GM12878 (cell line): ENCODE measurements around the gene SULT2B1. TPM values are rescaled to one million over a fixed set of nuclear protein-coding genes. Genes with fewer than 3 reads are reported as not detected.

Source experiments
- ATF2 ChIP-seq: IDR thresholded peaks from 2 replicates; pipeline ENCODE4 v1.6.1; 2012; ENCODE audit warnings: low read length, inconsistent platforms
- CHD4 ChIP-seq: fragments of 200-600 bp; sonication (generic); IDR thresholded peaks from 2 replicates; pipeline ENCODE4 v1.6.1; 2016; ENCODE audit warnings: mild to moderate bottlenecking
- CREM ChIP-seq: IDR thresholded peaks from 2 replicates; pipeline ENCODE4 v1.6.1; 2014; ENCODE audit warnings: antibody characterized with exemption, low read depth
- EP300 ChIP-seq, 2 experiments: fragments of 150-350 bp in 1 of 2; IDR thresholded peaks; 2 replicates each; pipeline ENCODE4 v1.6.1; 2011 to 2012; ENCODE audit warnings: low read depth in 2 of 2, low read length in 2 of 2, borderline replicate concordance in 1 of 2, improper control_type of control experiment in 1 of 2, inconsistent platforms in 1 of 2; ENCODE audit not compliant: control insufficient read depth in 1 of 2
- HSF1 ChIP-seq: fragments of 150-350 bp; IDR thresholded peaks from 2 replicates; pipeline ENCODE4 v1.6.1; 2014; ENCODE audit warnings: mild to moderate bottlenecking, low read depth, low read length
- IRF3 ChIP-seq: fragments of 450-650 bp; IDR thresholded peaks from 2 replicates; pipeline ENCODE4 v1.6.1; 2014; ENCODE audit warnings: mild to moderate bottlenecking
- IRF4 ChIP-seq: IDR thresholded peaks from 2 replicates; pipeline ENCODE4 v1.6.1; 2011; ENCODE audit warnings: low read depth, low read length
- IRF5 ChIP-seq: fragments of 450-650 bp; IDR thresholded peaks from 2 replicates; pipeline ENCODE4 v1.6.1; 2017; ENCODE audit warnings: borderline replicate concordance
- MTA2 ChIP-seq: fragments of 450-650 bp; IDR thresholded peaks from 2 replicates; pipeline ENCODE4 v1.6.1; 2016; ENCODE audit warnings: low read depth, mild to moderate bottlenecking, moderate library complexity
- NR2C1 ChIP-seq: fragments of 450-650 bp; IDR thresholded peaks from 2 replicates; pipeline ENCODE4 v1.6.1; 2017; ENCODE audit warnings: antibody characterized with exemption, mild to moderate bottlenecking, moderate library complexity
- NR2F1 ChIP-seq: fragments of 450-650 bp; conservative IDR thresholded peaks from 2 replicates; pipeline ENCODE4 v1.6.1; 2017; ENCODE audit warnings: mild to moderate bottlenecking
- RAD21 ChIP-seq: IDR thresholded peaks from 2 replicates; pipeline ENCODE4 v1.6.1; 2011; ENCODE audit warnings: mild to moderate bottlenecking, low read depth, low read length, moderate library complexity; ENCODE audit not compliant: insufficient read depth
- RELA ChIP-seq: fragments of 450-650 bp; IDR thresholded peaks from 2 replicates; pipeline ENCODE4 v1.8.0; 2014; ENCODE audit warnings: borderline replicate concordance; ENCODE audit not compliant: partially characterized antibody
- RELB ChIP-seq: fragments of 450-650 bp; IDR thresholded peaks from 2 replicates; pipeline ENCODE4 v1.6.1; 2017; ENCODE audit warnings: low read depth, mild to moderate bottlenecking, moderate library complexity
- SIN3A ChIP-seq: IDR thresholded peaks from 2 replicates; pipeline ENCODE4 v1.6.1; 2012; ENCODE audit warnings: low read depth, low read length, improper control_type of control experiment
- SMC3 ChIP-seq: IDR thresholded peaks from 2 replicates; pipeline ENCODE4 v1.6.1; 2011; ENCODE audit warnings: low read length, improper control_type of control experiment, borderline replicate concordance
- SREBF2 ChIP-seq: IDR thresholded peaks from 2 replicates; pipeline ENCODE4 v1.6.1; 2012; ENCODE audit warnings: mild to moderate bottlenecking, low read length
- TARDBP ChIP-seq: IDR thresholded peaks from 2 replicates; pipeline ENCODE4 v1.6.1; 2016; ENCODE audit warnings: borderline replicate concordance
- TCF3 ChIP-seq: IDR thresholded peaks from 2 replicates; pipeline ENCODE4 v1.6.1; 2012; ENCODE audit warnings: low read depth, mild to moderate bottlenecking, low read length, borderline replicate concordance; ENCODE audit not compliant: insufficient read depth
- YY1 ChIP-seq: IDR thresholded peaks from 2 replicates; pipeline ENCODE4 v1.6.1; 2011; ENCODE audit warnings: low read depth, mild to moderate bottlenecking, low read length
- ZBED1 ChIP-seq: IDR thresholded peaks from 2 replicates; pipeline ENCODE4 v1.6.1; 2016; ENCODE audit warnings: borderline replicate concordance
- ZNF384 ChIP-seq: IDR thresholded peaks from 2 replicates; pipeline ENCODE4 v1.6.1; 2012; ENCODE audit warnings: low read depth, mild to moderate bottlenecking, low read length, improper control_type of control experiment, borderline replicate concordance
- polyA plus RNA-seq, 11 experiments: library from polyadenylated mRNA; depleted of rRNA in 4 of 11; unstranded in 6 of 11; stranded (reverse) in 5 of 11; fragments of >200 nt; fragmentation: Nextera tagmentation in 4 of 11; fragmentation: Illumina TruSeq in 1 of 11; extraction: Ambion mirVana in 4 of 11; extraction: Trizol in 1 of 11; gene quantifications; 1 replicate in 1 of 11; 2 replicates in 10 of 11; pipeline versions ENCODE4 v1.2.1 to v1.2.3, GENCODE V29; 2011 to 2016; ENCODE audit warnings: inconsistent platforms in 2 of 11, missing spikeins in 2 of 11, low read depth in 1 of 11
- total RNA-seq, 4 experiments: library from RNA; depleted of rRNA in 3 of 4; stranded (reverse); fragments of >200 nt in 3 of 4; fragmentation: Illumina TruSeq in 1 of 4; extraction: Trizol in 1 of 4; gene quantifications; 2 replicates each; pipeline versions ENCODE4 v1.2.1 to v1.2.3, GENCODE V29; 2013 to 2021

The SULT2B1 gene
- total and polyA plus RNA-seq, 10 of the 15 experiments (the other 5 are each of a cell fraction or from before 2014, with no cell fraction given) = 0.11 to 0.14 TPM; not detected in 8

- no peak for TF ChIP-seq HSF1
- TF ChIP-seq RAD21 = peak; percentile 83
- TF ChIP-seq ZNF384 = peak; percentile 95
- TF ChIP-seq SIN3A = no peak
- TF ChIP-seq TCF3 = no peak
- TF ChIP-seq MTA2 = no peak
- TF ChIP-seq TARDBP = no peak
- no peak for TF ChIP-seq ATF2
- no peak for TF ChIP-seq RELB
- peak; percentile 71 for TF ChIP-seq SMC3
- TF ChIP-seq IRF4 = no peak
- no peak for TF ChIP-seq ZBED1
- TF ChIP-seq CHD4 = no peak
- TF ChIP-seq CREM = no peak
- no peak for TF ChIP-seq EP300 (IDR thresholded peaks at IDR 0.05; ENCODE audit: borderline replicate concordance in 1 of 2, control insufficient read depth in 1 of 2, low read depth in 2 of 2, low read length in 2 of 2)
- TF ChIP-seq YY1 = 0 out of 2 replicates have a peak, but pooled peaks have one; percentile 15
- no peak for TF ChIP-seq SREBF2
- TF ChIP-seq IRF3 = no peak
- TF ChIP-seq IRF5 = no peak
- TF ChIP-seq NR2C1 = no peak
- no peak for TF ChIP-seq RELA
- TF ChIP-seq NR2F1 = no peak
Observed at GRCh38 chr19:48506138-48506733, 45.7 kb upstream of the SULT2B1 start (continued).
